GM19351 (cell line): ENCODE measurements around the gene ZDHHC14.
"Not testable (repeated sequence)": the region's sequence is repeated elsewhere in the genome, so short reads cannot be mapped to it uniquely, and the experiment has no call there.

Source experiments
- ATAC-seq: cut with Tn5 transposase; IDR thresholded peaks from one replicate; pipeline ENCODE4 v1.9.1; 2021; ENCODE audit warnings: mild to moderate bottlenecking, moderate library complexity; ENCODE audit not compliant: unreplicated experiment

ZDHHC14 gene

GRCh38 chr6:157548635-157549467 is 167.9 kb downstream of the ZDHHC14 start:
- no peak for ATAC-seq

GRCh38 chr6:157549468-157549745 is 168.4 kb downstream of the ZDHHC14 start:
- ATAC-seq, result no peak

GRCh38 chr6:157550114-157550989 is 169.4 kb downstream of the ZDHHC14 start:
- peak; percentile 60 for ATAC-seq

DNA sequence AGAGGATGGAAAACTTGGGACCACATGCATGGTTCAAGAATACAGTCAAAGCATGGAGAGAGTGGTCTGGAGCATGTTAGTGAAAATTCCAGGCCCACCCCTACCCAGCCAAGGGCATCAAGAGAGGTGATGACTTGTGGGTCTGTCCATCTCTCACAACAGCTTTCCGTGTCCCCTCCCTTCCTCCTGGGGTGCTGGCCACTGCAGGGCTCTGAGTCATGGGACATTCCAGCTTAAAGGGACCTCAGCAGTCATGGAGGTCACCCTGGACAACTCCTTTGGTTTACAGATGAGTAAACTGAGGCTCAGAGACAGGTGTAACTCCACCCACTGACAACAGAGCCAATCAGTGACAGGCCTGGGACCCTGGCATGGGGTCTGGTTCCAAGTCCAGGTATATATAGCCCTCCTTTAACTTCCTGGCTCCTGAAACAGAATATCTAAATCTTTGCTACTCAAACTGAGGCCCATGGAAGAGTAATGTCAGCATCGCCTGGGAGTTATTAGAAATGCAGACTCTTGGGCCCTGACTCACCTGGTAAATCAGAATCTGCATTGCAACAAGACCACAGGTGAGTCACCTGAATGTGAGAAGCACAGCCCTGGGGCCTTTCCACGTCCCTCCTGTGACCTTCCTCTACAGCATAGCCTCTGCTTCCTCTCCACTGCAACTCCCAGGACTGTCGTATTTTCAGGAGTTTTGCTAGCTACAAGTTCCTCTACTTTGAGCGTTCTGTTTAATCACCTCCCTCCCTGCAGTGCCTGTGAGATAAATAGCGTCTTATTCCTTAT is 170.2 kb downstream of the ZDHHC14 start:
- ATAC-seq, result no peak

- ATAC-seq, result no peak
Observed at GRCh38 chr6:157552081-157552747, 171.2 kb downstream of the ZDHHC14 start.

DNA sequence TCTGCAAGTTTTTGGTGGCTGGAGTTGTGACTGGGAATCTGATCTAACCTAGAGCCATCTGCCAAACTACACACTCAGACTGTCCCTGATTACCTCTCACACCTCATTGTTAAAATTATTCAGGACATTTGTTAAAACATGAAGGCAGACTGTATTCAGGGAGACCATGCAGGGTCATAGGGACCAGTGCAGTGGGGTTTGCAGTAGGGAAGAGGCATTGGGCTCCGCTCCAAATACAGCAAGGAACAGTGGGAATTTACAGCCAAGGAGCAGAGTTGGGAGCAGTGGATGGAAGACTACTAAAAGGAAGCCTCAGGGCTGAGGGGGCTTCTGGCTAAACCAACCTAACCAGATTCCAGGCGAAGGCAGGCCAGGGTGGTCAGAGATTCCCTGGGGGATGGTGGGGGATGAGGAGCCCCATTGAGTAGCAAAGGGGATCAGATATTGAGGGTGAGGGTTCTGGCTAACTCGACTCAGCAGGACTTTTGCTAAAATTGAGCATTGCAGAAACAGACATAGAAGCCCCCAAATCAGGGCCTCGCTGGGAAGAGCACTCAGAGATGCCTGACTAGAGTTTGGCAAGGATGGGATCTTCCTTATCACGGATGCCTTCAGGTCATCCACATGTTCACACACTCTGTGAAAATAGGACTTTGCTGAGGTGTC is 172.0 kb downstream of the ZDHHC14 start:
- ATAC-seq, result no peak

DNA sequence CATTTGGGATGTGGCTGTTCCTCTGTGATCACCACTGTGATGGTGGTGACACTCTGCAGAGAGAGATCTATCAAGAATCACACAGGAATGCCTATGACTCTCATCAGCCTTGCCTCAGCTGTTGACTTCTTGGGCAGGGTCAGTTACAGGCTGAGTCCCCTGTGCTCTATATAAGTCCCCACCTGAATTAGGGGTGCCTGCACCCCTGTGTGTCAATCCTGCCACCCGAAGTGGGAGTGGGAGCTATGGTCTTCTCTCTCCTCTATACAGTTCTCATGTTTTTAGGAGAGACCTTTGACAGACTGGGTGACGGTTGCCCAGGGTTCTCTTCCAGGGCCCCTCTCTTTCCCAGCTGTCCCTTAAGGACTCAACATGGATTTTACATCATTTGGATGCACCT is 173.8 kb downstream of the ZDHHC14 start:
- ATAC-seq, result no peak

DNA sequence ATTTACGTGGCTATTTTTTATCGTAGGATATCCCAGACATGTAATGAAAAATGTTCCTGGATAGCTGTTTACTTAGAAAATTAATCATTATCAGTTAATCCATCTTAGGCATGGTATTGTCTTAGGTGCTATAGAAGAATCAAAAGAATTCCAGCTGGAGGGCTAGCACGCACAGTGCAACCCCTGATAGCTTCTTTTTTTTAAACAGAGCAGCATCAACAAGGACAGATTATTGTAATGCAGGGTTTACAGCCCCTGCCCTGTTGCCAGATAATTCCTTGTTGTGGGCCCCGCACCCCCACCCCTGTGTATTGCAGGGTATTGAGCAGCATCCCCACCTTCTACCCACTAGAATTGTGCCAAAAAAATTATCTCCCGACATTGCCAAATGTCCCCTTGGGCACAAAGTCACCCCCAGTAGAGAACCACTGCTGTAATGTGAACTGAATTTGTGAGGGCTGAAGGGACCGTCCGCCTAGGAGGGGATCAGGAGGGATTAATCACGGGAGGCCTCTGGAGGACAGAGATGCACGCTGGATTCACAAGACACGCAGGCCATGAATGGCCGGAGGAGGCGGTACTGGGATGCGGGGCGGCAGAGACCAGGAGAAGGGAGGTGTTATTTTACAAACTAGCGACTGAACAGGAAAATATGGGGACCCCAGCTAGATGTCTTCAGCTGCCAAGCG is 174.6 kb downstream of the ZDHHC14 start:
- ATAC-seq, result no peak

DNA sequence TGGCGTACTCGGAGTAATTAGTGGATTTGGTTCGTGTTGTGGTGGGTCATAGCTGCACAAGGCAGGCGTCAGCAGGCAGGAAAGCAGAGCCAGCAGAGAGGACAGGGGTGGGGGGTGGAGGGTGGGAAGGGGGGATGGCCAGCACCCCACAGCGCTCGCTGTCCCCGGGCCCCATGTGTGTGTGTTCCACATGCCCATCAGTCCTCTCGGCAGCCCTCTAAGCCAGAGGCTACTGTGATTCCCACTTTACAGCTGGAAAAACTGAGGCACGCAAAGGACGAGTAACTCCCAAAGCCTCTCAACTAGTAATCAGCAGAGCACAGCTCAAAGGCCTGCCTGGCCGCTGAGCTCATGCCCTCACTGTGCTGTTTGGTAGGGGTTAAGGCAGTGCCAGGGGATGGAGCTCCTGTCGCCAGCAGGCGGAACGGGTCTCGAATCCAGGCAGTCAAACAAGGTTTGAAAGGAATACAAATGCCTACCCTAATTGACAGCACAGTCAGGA is 175.2 kb downstream of the ZDHHC14 start:
- ATAC-seq, result no peak

DNA sequence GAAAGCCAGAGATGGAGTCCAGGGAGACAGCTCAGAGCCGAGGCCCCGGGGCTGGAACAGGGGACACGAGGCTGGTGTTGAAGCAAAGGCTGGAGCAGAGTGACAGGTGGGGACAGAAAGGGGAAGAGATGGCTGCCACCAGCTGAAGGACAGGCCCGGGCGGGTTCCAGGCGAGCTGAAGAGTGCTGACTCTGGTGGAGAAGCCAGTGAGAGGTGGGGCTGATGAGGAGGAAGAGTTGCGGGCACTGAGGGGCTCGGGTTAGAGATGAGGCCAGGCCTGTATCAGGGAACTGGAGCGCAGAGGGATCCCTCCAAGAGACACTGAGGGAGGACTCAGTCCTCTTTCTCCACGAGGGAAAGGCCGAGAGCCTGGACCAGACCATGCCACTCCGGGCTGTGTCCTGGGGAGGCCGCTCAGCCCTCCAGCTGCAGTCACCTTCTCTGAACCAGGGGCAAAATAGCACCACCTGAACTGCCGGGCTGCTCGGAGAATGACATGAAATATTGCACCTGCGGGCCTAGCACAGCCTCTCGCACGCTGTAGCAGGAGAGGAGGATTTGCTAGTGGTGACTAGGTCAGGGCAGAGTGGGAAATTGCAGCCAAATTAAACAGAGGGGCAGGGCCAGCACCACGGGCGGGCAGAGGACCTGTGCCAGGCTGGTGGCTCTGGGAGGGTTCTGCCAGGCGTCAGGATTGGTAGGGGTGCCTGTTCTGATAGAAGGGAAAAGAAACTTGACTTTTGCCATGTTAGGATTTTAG is 175.9 kb downstream of the ZDHHC14 start:
- ATAC-seq, result no peak

- ATAC-seq, result peak; percentile 53
Observed at GRCh38 chr6:157557559-157557958, 176.6 kb downstream of the ZDHHC14 start.

DNA sequence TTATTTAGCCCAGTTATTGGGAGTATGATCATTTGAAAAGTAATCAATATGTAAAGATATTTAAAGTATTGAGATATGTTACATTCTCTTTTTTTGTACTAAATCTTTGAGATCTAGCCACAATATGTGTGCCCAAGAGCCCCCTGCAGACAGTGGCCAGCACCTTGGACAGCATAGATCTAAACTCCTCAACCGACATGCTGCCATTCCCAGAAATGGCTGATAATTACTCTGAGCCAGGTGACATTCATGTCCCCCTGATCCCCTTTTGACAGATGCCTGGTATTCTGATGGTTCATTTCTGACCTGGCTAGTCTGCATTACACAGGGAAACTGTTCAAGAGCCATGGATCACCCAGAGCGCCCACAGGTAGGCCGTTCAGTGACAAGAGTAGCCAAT is 177.1 kb downstream of the ZDHHC14 start:
- no peak for ATAC-seq

GRCh38 chr6:157558487-157559200 is 177.7 kb downstream of the ZDHHC14 start:
- ATAC-seq, result no peak

GRCh38 chr6:157559201-157559756 is 178.3 kb downstream of the ZDHHC14 start:
- ATAC-seq, result no peak

DNA sequence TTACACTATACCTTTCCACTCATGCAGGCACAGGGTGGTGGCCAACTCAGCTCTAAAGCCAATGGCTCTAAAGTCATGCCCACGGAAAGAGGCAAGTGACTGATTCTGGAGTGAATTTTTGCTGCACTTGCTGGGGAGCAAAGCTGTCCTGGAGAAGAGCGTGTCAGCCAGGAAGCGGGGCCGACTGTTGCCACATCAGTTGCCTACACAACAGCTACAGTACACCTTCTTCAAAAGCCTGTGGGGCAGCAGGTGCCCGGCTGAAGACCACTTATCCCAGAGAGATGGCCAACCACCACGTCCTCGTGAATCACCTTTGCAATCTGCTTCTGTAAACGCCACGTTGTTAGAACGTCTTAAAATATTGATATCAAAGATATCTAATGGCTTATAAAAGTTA is 179.1 kb downstream of the ZDHHC14 start:
- not testable (repeated sequence) for ATAC-seq

DNA sequence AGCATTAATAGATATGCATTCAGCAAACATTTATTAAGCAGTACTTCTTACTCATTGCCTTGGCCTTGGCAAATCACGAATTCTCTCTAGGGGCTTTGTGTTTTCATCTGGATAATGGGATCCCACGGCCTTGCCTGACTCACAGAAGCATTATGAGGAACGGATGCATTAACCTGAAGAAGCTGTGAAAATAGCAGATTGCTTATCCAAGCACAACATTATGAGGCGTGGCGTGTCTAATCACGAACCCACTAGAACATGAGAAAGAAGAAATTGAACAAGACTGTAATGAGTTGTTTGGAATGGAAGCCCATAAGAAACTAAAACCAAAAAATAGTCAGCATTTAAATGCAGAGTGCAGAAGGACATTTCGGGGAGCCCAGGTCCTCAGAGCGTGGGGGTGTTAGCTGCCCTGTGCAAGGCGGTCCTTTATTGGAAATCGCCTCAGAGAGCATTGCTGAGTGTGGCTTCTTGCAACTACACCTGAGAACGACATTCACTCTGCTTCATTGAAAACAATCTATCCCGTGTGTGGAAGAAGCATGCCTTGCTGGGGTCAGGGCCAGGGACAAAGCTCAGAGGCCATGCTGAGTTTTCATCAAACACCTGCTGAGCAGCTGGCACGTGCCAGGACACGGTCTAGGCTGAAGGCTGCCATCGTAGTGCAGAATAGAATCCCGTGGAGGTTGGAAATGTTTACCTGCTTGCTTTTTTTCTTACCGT is 179.9 kb downstream of the ZDHHC14 start:
- ATAC-seq, result no peak

- ATAC-seq, result peak; percentile 36
Observed at GRCh38 chr6:157561414-157561790, 180.4 kb downstream of the ZDHHC14 start.
